CD14-positive monocyte (primary cell): Measurements from ENCODE around the gene GLCE. TPM values are rescaled to one million over a fixed set of nuclear protein-coding genes. Genes with fewer than 3 reads are reported as not detected.

ENCODE experiments used
- DNase-seq, 3 donors: peaks; one replicate each; pipeline ENCODE4 v3.0.0-alpha.2; 2011 to 2022
- H2AFZ ChIP-seq: 2 replicates; pipeline ENCODE4 v1.6.0; 2012; ENCODE audit warnings: mild to moderate bottlenecking, low read depth, low read length, inconsistent platforms; ENCODE audit not compliant: insufficient read depth, poor library complexity, severe bottlenecking
- H3K27ac ChIP-seq, 2 donors: 1 replicate in 1 of 2; 2 replicates in 1 of 2; pipeline ENCODE4 v1.5.1; 2012 to 2013; ENCODE audit warnings: low read length in 2 of 2, control low read depth in 1 of 2, inconsistent platforms in 1 of 2, low read depth in 1 of 2, mild to moderate bottlenecking in 1 of 2
- H3K27me3 ChIP-seq, 2 donors: one replicate each; pipeline versions ENCODE4 v1.6.0 to v1.6.1; 2011 to 2013; ENCODE audit warnings: low read length in 2 of 2; ENCODE audit not compliant: control insufficient read depth in 2 of 2, insufficient read depth in 2 of 2
- H3K36me3 ChIP-seq, 2 donors: replicated peaks in 1 of 2; 1 replicate in 1 of 2; 2 replicates in 1 of 2; pipeline versions ENCODE4 v1.5.1 to v1.6.1; 2012 to 2013; ENCODE audit warnings: low read length in 2 of 2, control low read depth in 1 of 2, inconsistent platforms in 1 of 2, mild to moderate bottlenecking in 1 of 2; ENCODE audit not compliant: insufficient read depth in 2 of 2, control insufficient read depth in 1 of 2
- H3K4me1 ChIP-seq, 2 donors: 1 replicate in 1 of 2; 2 replicates in 1 of 2; pipeline versions ENCODE4 v1.5.1 to v1.6.1; 2012 to 2013; ENCODE audit warnings: low read length in 2 of 2, control low read depth in 1 of 2, inconsistent platforms in 1 of 2, mild to moderate bottlenecking in 1 of 2, moderate library complexity in 1 of 2; ENCODE audit not compliant: insufficient read depth in 2 of 2, control insufficient read depth in 1 of 2
- H3K4me2 ChIP-seq: replicated peaks from 2 replicates; pipeline ENCODE3; 2012; ENCODE audit warnings: low read length, moderate library complexity, mild to moderate bottlenecking; ENCODE audit not compliant: poor library complexity, severe bottlenecking; ENCODE audit errors: extremely low read depth
- H3K4me3 ChIP-seq, 3 experiments: fragments of 200-600 bp in 1 of 3; sonication (generic) in 1 of 3; replicated peaks in 1 of 3; 1 replicate in 2 of 3; 2 replicates in 1 of 3; pipeline ENCODE4 v1.5.1; 2011 to 2013; ENCODE audit warnings: low read length in 3 of 3, mild to moderate bottlenecking in 3 of 3, control low read depth in 2 of 3, low read depth in 2 of 3, inconsistent platforms in 1 of 3, moderate library complexity in 1 of 3
- H3K79me2 ChIP-seq: 2 replicates; pipeline ENCODE4 v1.6.0; 2012; ENCODE audit warnings: mild to moderate bottlenecking, control low read depth, inconsistent platforms, low read length, moderate library complexity; ENCODE audit not compliant: insufficient read depth
- H3K9ac ChIP-seq: 2 replicates; pipeline ENCODE4 v1.6.0; 2017; ENCODE audit warnings: low read length, mild to moderate bottlenecking; ENCODE audit not compliant: insufficient read depth, poor library complexity, severe bottlenecking
- H3K9me3 ChIP-seq, 2 donors: replicated peaks in 1 of 2; 1 replicate in 1 of 2; 2 replicates in 1 of 2; pipeline versions ENCODE4 v1.5.1 to v1.6.1; 2012 to 2013; ENCODE audit warnings: low read length in 2 of 2, control low read depth in 1 of 2; ENCODE audit not compliant: control insufficient read depth in 1 of 2, insufficient read depth in 1 of 2
- H4K20me1 ChIP-seq: 2 replicates; pipeline ENCODE4 v1.6.0; 2012; ENCODE audit warnings: mild to moderate bottlenecking, low read length, control low read depth, moderate library complexity; ENCODE audit not compliant: insufficient read depth
- H3K27ac Mint-ChIP-seq, 7 donors: one replicate each; pipeline ENCODE4 v1.8.0; 2020; ENCODE audit warnings: mild to moderate bottlenecking in 7 of 7, mixed read lengths in 7 of 7, moderate library complexity in 6 of 7, inconsistent platforms in 2 of 7
- H3K27me3 Mint-ChIP-seq, 3 donors: one replicate each; pipeline ENCODE4 v1.8.0; 2021 to 2022; ENCODE audit warnings: low read depth in 3 of 3, mild to moderate bottlenecking in 3 of 3, mixed read lengths in 3 of 3, moderate library complexity in 3 of 3, inconsistent platforms in 1 of 3
- H3K36me3 Mint-ChIP-seq, 2 donors: one replicate each; pipeline ENCODE4 v1.8.0; 2020; ENCODE audit warnings: mixed read lengths in 2 of 2, inconsistent platforms in 1 of 2, mild to moderate bottlenecking in 1 of 2
- H3K4me1 Mint-ChIP-seq: one replicate; pipeline ENCODE4 v1.8.0; 2020; ENCODE audit warnings: mild to moderate bottlenecking, mixed read lengths
- H3K4me3 Mint-ChIP-seq, 2 donors: one replicate each; pipeline ENCODE4 v1.8.0; 2020; ENCODE audit warnings: mild to moderate bottlenecking in 2 of 2, mixed read lengths in 2 of 2, moderate library complexity in 1 of 2
- H3K9me3 Mint-ChIP-seq, 7 donors: one replicate each; pipeline ENCODE4 v1.8.0; 2020 to 2022; ENCODE audit warnings: mixed read lengths in 7 of 7, mild to moderate bottlenecking in 6 of 7, moderate library complexity in 6 of 7, inconsistent platforms in 2 of 7
- WGBS: methylation state at CpG from one replicate; pipeline ENCODE4 v1.1.5; 2013; ENCODE audit warnings: missing lambda C conversion rate; ENCODE audit not compliant: insufficient coverage; 5-methylcytosine and 5-hydroxymethylcytosine counted together
- intact Hi-C, 2 donors: fragments of 100-400 bp; cut with micrococcal nuclease; formaldehyde crosslinking; loops; one replicate each; pipeline versions ENCODE4 v1.15.0 to v1.15.1; 2023
- polyA plus RNA-seq, 3 donors: library from polyadenylated mRNA; depleted of rRNA in 1 of 3; unstranded in 2 of 3; stranded (reverse) in 1 of 3; fragments of 300-500 nt in 2 of 3; fragments of >200 nt in 1 of 3; fragmentation: Illumina TruSeq in 2 of 3; gene quantifications; 1 replicate in 2 of 3; 2 replicates in 1 of 3; pipeline ENCODE4 v1.2.3, GENCODE V29; 2012 to 2021
- TF ChIP-seq, protein P1 (sequence below): fragments of 200-600 bp; IDR thresholded peaks from one replicate; pipeline ENCODE4 v1.8.0; 2022; ENCODE audit warnings: antibody characterized with exemption, mild to moderate bottlenecking

Gene GLCE
- polyA plus RNA-seq, 3 donors, result 11.0 to 24.3 (median 24.0) TPM

GRCh38 chr15:69141286-69141701, 19.1 kb upstream of the GLCE start:
- intact Hi-C loops, result no loop called here
- H3K36me3 Mint-ChIP-seq, result no peaks in the 10 kb centered on the region
- peaks cover 6 to 21% (median 13%) of the 10 kb centered on the region in 3 donors for H3K27me3 Mint-ChIP-seq
- Histone ChIP-seq H4K20me1 (no peaks in the 10 kb centered on the region), H3K9ac (no peak overlapping the region), H3K4me3 (no peak overlapping the region), H3K4me1 (peaks cover 0 to 6% of the 10 kb centered on the region in 2 donors), H3K9me3 (no peaks in the 10 kb centered on the region), H3K36me3 (no peaks in the 10 kb centered on the region), H3K79me2 (no peaks in the 10 kb centered on the region), H3K27ac (no peak overlapping the region), H2AFZ (no peak overlapping the region), H3K27me3 (peaks cover 0 to 5% of the 10 kb centered on the region in 2 donors), H3K4me2 (no peak overlapping the region)
- H3K27ac Mint-ChIP-seq, result no peak overlapping the region
- TF ChIP-seq, protein P1, sequence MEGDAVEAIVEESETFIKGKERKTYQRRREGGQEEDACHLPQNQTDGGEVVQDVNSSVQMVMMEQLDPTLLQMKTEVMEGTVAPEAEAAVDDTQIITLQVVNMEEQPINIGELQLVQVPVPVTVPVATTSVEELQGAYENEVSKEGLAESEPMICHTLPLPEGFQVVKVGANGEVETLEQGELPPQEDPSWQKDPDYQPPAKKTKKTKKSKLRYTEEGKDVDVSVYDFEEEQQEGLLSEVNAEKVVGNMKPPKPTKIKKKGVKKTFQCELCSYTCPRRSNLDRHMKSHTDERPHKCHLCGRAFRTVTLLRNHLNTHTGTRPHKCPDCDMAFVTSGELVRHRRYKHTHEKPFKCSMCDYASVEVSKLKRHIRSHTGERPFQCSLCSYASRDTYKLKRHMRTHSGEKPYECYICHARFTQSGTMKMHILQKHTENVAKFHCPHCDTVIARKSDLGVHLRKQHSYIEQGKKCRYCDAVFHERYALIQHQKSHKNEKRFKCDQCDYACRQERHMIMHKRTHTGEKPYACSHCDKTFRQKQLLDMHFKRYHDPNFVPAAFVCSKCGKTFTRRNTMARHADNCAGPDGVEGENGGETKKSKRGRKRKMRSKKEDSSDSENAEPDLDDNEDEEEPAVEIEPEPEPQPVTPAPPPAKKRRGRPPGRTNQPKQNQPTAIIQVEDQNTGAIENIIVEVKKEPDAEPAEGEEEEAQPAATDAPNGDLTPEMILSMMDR, result no peak
- peaks cover 12% of the 10 kb centered on the region for H3K4me1 Mint-ChIP-seq
- peaks cover 0 to 2% (median 0%) of the 10 kb centered on the region in 7 donors for H3K9me3 Mint-ChIP-seq
- DNase-seq, result no peak
- no peak overlapping the region for H3K4me3 Mint-ChIP-seq
- no CpG with 5 or more reads among the region's 3 CpGs for WGBS

DNA sequence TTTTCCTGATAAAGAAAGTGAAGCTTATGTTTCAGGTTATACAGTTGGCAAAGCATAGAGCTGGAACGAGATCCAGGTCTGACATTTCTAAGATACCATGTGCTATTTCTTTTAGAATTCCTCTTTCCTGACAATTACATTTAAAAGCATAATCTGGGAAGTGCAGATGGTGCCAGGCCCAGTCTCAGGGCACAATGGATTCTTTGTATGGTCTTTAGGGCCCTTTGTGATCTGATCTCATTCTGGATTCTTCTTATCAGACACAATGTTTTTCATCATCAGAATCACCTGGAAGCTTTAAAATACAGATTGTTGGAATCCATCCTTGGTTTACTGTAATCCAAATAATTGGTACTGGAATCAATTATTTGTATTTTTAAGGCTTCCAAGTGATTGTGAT, 18.6 kb upstream of the GLCE start:
- H3K9me3 ChIP-seq, result no peaks in the 10 kb centered on the region
- TF ChIP-seq, protein P1, result no peak
- H3K4me1 Mint-ChIP-seq, result peaks cover 12% of the 10 kb centered on the region
- no peak overlapping the region for H3K27ac Mint-ChIP-seq
- H3K36me3 ChIP-seq, result no peaks in the 10 kb centered on the region
- no peak overlapping the region for H3K4me2 ChIP-seq
- H3K79me2 ChIP-seq, result no peaks in the 10 kb centered on the region
- H3K4me3 Mint-ChIP-seq, result no peak overlapping the region
- H3K27me3 ChIP-seq, result peaks cover 0 to 5% of the 10 kb centered on the region in 2 donors
- WGBS, result no CpG with 5 or more reads among the region's 1 CpG
- H2AFZ ChIP-seq, result no peak overlapping the region
- H3K27me3 Mint-ChIP-seq, result peaks cover 6 to 21% (median 13%) of the 10 kb centered on the region in 3 donors
- no peaks in the 10 kb centered on the region for H4K20me1 ChIP-seq
- H3K36me3 Mint-ChIP-seq, result no peaks in the 10 kb centered on the region
- H3K4me1 ChIP-seq, result peaks cover 0 to 6% of the 10 kb centered on the region in 2 donors
- no peak for DNase-seq
- H3K27ac ChIP-seq, result no peak overlapping the region
- H3K9me3 Mint-ChIP-seq, result peaks cover 0 to 2% (median 0%) of the 10 kb centered on the region in 7 donors
- intact Hi-C loops, result no loop called here
- no peak overlapping the region for H3K4me3 ChIP-seq
- H3K9ac ChIP-seq, result no peak overlapping the region
